GM23338 (cell line): ENCODE data around the gene CPLX3. TPM values are rescaled to one million over a fixed set of nuclear protein-coding genes. Genes with fewer than 3 reads are reported as not detected.

Experiments used
- ATAC-seq: fragments of 200-7000 bp; cut with Tn5 transposase; 3 replicates; pipeline ENCODE4 v1.9.1; 2020
- DNase-seq: peaks from one replicate; pipeline ENCODE4 v3.0.0-alpha.2; 2015; ENCODE audit warnings: low spot score
- H2AFZ ChIP-seq: fragments of 200-600 bp; sonication (generic); 2 replicates; pipeline ENCODE4 v1.8.0; 2016; ENCODE audit warnings: antibody characterized with exemption, mild to moderate bottlenecking, moderate library complexity
- H3F3A ChIP-seq: fragments of 200-600 bp; sonication (generic); replicated peaks from 2 replicates; pipeline ENCODE4 v1.8.0; 2017; ENCODE audit warnings: antibody characterized with exemption, mixed run types, low read depth
- H3K27ac ChIP-seq: fragments of 200-600 bp; sonication (generic); 2 replicates; pipeline ENCODE4 v1.6.1; 2016; ENCODE audit warnings: low read depth
- H3K27me3 ChIP-seq: fragments of 200-600 bp; sonication (generic); 2 replicates; pipeline ENCODE4 v1.8.0; 2016; ENCODE audit warnings: mild to moderate bottlenecking, mixed run types, moderate library complexity; ENCODE audit not compliant: insufficient read depth
- H3K36me3 ChIP-seq: fragments of 200-600 bp; sonication (generic); 2 replicates; pipeline ENCODE4 v1.8.0; 2016; ENCODE audit warnings: mild to moderate bottlenecking; ENCODE audit not compliant: insufficient read depth
- H3K4me1 ChIP-seq: fragments of 200-600 bp; sonication (generic); 2 replicates; pipeline ENCODE4 v1.8.0; 2016; ENCODE audit warnings: mild to moderate bottlenecking, moderate library complexity; ENCODE audit not compliant: insufficient read depth
- H3K4me2 ChIP-seq: fragments of 200-600 bp; sonication (generic); 2 replicates; pipeline ENCODE4 v1.7.1; 2017; ENCODE audit warnings: mixed run types
- H3K4me3 ChIP-seq: fragments of 200-600 bp; sonication (generic); 2 replicates; pipeline ENCODE4 v1.6.1; 2016; ENCODE audit warnings: mixed run types
- H3K79me2 ChIP-seq: fragments of 200-600 bp; sonication (generic); replicated peaks from 2 replicates; pipeline ENCODE4 v1.8.0; 2017; ENCODE audit warnings: mild to moderate bottlenecking; ENCODE audit not compliant: insufficient read depth
- H3K9me2 ChIP-seq: fragments of 200-600 bp; sonication (generic); 2 replicates; pipeline ENCODE4 v1.8.0; 2017; ENCODE audit not compliant: insufficient read depth
- H4K20me1 ChIP-seq: fragments of 200-600 bp; sonication (generic); replicated peaks from 2 replicates; pipeline ENCODE4 v1.8.0; 2017; ENCODE audit warnings: mild to moderate bottlenecking; ENCODE audit not compliant: insufficient read depth
- H3K27ac Mint-ChIP-seq: 2 replicates; pipeline ENCODE4 v1.8.0; 2020; ENCODE audit warnings: inconsistent platforms, mild to moderate bottlenecking, moderate library complexity, mixed read lengths
- H3K27me3 Mint-ChIP-seq: 3 replicates; pipeline ENCODE4 v1.8.0; 2022; ENCODE audit warnings: low read depth, mild to moderate bottlenecking, moderate library complexity, mixed read lengths, inconsistent platforms; ENCODE audit not compliant: insufficient read depth, poor library complexity
- H3K36me3 Mint-ChIP-seq: 3 replicates; pipeline ENCODE4 v1.8.0; 2021; ENCODE audit warnings: low read depth, mild to moderate bottlenecking, inconsistent platforms, moderate library complexity, mixed read lengths
- H3K4me1 Mint-ChIP-seq: 3 replicates; pipeline ENCODE4 v1.8.0; 2020; ENCODE audit warnings: mild to moderate bottlenecking, inconsistent platforms, mixed read lengths
- H3K4me3 Mint-ChIP-seq: 3 replicates; pipeline ENCODE4 v1.8.0; 2021; ENCODE audit warnings: moderate library complexity, mild to moderate bottlenecking, inconsistent platforms, mixed read lengths
- H3K9me3 Mint-ChIP-seq: 3 replicates; pipeline ENCODE4 v1.8.0; 2020; ENCODE audit warnings: moderate library complexity, mild to moderate bottlenecking, inconsistent platforms, mixed read lengths
- CREB1 ChIP-seq: fragments of 250-450 bp; sonication (Bioruptor Pico); IDR thresholded peaks from 2 replicates; pipeline ENCODE4 v1.5.0; 2020; ENCODE audit warnings: low read depth, mild to moderate bottlenecking, moderate library complexity
- EZH2 ChIP-seq: fragments of 200-600 bp; sonication (generic); IDR thresholded peaks from one replicate; pipeline ENCODE4 v1.8.0; 2017; ENCODE audit warnings: antibody characterized with exemption, mild to moderate bottlenecking, low read depth; ENCODE audit not compliant: unreplicated experiment
- NANOG ChIP-seq: IDR thresholded peaks from 2 replicates; pipeline ENCODE4 v1.6.1; 2016; ENCODE audit warnings: antibody characterized with exemption, borderline replicate concordance
- POLR2AphosphoS5 ChIP-seq: IDR thresholded peaks from 2 replicates; pipeline ENCODE4 v1.6.1; 2016; ENCODE audit warnings: antibody characterized with exemption, low read depth
- STAT1 ChIP-seq: IDR thresholded peaks from one replicate; pipeline ENCODE4 v1.6.1; 2016; ENCODE audit warnings: antibody characterized with exemption; ENCODE audit not compliant: unreplicated experiment
- ZNF114 ChIP-seq: fragments of 250-450 bp; sonication (Bioruptor Pico); IDR thresholded peaks from 2 replicates; pipeline ENCODE4 v1.5.0; 2020; ENCODE audit warnings: mild to moderate bottlenecking, moderate library complexity
- ZNF331 ChIP-seq: fragments of 250-450 bp; sonication (Bioruptor Pico); IDR thresholded peaks from 2 replicates; pipeline ENCODE4 v1.5.0; 2020; ENCODE audit warnings: low read depth, mild to moderate bottlenecking, moderate library complexity
- polyA plus RNA-seq: library from polyadenylated mRNA; unstranded; fragments of >200 nt; fragmentation: Nextera tagmentation; extraction: Ambion mirVana; gene quantifications from 2 replicates; pipeline ENCODE4 v1.2.1, GENCODE V29; 2016
- total RNA-seq: library from RNA; depleted of rRNA; stranded (reverse); fragments of >200 nt; shearing (Covaris generic); gene quantifications from 2 replicates; pipeline ENCODE4 v1.2.3, GENCODE V29; 2014
- TF ChIP-seq, protein P1 (sequence below): IDR thresholded peaks from 2 replicates; pipeline ENCODE4 v1.6.1; 2016; ENCODE audit warnings: antibody characterized with exemption
- TF ChIP-seq, protein P2 (sequence below): fragments of 250-450 bp; sonication (Bioruptor Pico); IDR thresholded peaks from 2 replicates; pipeline ENCODE4 v1.5.0; 2020; ENCODE audit warnings: mild to moderate bottlenecking, moderate library complexity

The CPLX3 gene
- total and polyA plus RNA-seq, 2 experiments from 2014 or later, result 0.66 TPM; not detected in 1

DNA sequence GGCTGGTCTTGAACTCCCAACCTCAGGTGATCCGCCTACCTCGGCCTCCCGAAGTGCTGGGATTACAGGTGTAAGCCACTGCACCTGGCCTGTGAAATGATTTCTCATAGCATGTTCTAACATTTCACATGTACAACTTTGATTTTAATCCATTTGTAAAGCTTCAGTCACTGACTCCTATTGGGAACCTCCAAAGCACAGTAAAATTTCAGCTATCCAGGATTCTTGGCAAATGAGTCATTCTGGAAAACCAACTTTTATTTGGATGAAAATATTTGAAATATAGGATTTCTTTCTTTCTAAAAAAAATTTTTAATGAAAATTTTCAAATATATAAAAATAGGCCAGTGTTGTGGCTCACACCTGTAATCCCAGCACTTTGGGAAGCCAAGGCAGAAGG, 16.5 kb upstream of the CPLX3 start:
- Histone ChIP-seq H3K4me1 (peaks cover 3% of the 10 kb centered on the region; the same call in 1 of the 2 replicates), H2AFZ (no peak overlapping the region), H3K36me3 (no peaks in the 10 kb centered on the region), H3K4me2 (no peak overlapping the region), H3F3A (no peaks in the 10 kb centered on the region), H3K27ac (no peak overlapping the region), H3K27me3 (no peaks in the 10 kb centered on the region), H3K9me2 (no peaks in the 10 kb centered on the region), H3K79me2 (no peaks in the 10 kb centered on the region), H4K20me1 (no peaks in the 10 kb centered on the region), H3K4me3 (no peak overlapping the region)
- Mint-ChIP-seq H3K4me3 (no peak overlapping the region), H3K36me3 (no peaks in the 10 kb centered on the region; the same call in 2 of the 3 replicates), H3K27me3 (peaks cover 3% of the 10 kb centered on the region), H3K27ac (no peak overlapping the region), H3K4me1 (peaks cover 12% of the 10 kb centered on the region; the same call in 2 of the 3 replicates), H3K9me3 (no peaks in the 10 kb centered on the region)
- DNase-seq (no peak), ATAC-seq (no peak)
- TF ChIP-seq, protein P1, sequence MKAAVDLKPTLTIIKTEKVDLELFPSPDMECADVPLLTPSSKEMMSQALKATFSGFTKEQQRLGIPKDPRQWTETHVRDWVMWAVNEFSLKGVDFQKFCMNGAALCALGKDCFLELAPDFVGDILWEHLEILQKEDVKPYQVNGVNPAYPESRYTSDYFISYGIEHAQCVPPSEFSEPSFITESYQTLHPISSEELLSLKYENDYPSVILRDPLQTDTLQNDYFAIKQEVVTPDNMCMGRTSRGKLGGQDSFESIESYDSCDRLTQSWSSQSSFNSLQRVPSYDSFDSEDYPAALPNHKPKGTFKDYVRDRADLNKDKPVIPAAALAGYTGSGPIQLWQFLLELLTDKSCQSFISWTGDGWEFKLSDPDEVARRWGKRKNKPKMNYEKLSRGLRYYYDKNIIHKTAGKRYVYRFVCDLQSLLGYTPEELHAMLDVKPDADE, result no peak
- TF ChIP-seq ZNF331, result no peak
- TF ChIP-seq ZNF114 (CRISPR knock-in tag), result no peak
- TF ChIP-seq EZH2, result no peak
- no peak for TF ChIP-seq CREB1 (CRISPR knock-in tag)
- no peak for TF ChIP-seq STAT1
- TF ChIP-seq, protein P2, sequence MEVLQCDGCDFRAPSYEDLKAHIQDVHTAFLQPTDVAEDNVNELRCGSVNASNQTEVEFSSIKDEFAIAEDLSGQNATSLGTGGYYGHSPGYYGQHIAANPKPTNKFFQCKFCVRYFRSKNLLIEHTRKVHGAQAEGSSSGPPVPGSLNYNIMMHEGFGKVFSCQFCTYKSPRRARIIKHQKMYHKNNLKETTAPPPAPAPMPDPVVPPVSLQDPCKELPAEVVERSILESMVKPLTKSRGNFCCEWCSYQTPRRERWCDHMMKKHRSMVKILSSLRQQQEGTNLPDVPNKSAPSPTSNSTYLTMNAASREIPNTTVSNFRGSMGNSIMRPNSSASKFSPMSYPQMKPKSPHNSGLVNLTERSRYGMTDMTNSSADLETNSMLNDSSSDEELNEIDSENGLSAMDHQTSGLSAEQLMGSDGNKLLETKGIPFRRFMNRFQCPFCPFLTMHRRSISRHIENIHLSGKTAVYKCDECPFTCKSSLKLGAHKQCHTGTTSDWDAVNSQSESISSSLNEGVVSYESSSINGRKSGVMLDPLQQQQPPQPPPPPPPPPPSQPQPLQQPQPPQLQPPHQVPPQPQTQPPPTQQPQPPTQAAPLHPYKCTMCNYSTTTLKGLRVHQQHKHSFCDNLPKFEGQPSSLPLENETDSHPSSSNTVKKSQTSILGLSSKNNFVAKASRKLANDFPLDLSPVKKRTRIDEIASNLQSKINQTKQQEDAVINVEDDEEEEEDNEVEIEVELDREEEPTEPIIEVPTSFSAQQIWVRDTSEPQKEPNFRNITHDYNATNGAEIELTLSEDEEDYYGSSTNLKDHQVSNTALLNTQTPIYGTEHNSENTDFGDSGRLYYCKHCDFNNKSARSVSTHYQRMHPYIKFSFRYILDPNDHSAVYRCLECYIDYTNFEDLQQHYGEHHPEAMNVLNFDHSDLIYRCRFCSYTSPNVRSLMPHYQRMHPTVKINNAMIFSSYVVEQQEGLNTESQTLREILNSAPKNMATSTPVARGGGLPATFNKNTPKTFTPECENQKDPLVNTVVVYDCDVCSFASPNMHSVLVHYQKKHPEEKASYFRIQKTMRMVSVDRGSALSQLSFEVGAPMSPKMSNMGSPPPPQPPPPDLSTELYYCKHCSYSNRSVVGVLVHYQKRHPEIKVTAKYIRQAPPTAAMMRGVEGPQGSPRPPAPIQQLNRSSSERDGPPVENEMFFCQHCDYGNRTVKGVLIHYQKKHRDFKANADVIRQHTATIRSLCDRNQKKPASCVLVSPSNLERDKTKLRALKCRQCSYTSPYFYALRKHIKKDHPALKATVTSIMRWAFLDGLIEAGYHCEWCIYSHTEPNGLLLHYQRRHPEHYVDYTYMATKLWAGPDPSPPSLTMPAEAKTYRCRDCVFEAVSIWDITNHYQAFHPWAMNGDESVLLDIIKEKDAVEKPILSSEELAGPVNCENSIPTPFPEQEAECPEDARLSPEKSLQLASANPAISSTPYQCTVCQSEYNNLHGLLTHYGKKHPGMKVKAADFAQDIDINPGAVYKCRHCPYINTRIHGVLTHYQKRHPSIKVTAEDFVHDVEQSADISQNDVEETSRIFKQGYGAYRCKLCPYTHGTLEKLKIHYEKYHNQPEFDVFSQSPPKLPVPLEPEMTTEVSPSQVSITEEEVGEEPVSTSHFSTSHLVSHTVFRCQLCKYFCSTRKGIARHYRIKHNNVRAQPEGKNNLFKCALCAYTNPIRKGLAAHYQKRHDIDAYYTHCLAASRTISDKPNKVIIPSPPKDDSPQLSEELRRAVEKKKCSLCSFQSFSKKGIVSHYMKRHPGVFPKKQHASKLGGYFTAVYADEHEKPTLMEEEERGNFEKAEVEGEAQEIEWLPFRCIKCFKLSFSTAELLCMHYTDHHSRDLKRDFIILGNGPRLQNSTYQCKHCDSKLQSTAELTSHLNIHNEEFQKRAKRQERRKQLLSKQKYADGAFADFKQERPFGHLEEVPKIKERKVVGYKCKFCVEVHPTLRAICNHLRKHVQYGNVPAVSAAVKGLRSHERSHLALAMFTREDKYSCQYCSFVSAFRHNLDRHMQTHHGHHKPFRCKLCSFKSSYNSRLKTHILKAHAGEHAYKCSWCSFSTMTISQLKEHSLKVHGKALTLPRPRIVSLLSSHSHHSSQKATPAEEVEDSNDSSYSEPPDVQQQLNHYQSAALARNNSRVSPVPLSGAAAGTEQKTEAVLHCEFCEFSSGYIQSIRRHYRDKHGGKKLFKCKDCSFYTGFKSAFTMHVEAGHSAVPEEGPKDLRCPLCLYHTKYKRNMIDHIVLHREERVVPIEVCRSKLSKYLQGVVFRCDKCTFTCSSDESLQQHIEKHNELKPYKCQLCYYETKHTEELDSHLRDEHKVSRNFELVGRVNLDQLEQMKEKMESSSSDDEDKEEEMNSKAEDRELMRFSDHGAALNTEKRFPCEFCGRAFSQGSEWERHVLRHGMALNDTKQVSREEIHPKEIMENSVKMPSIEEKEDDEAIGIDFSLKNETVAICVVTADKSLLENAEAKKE (CRISPR knock-in tag), result no peak
- TF ChIP-seq NANOG, result no peak
- no peak for TF ChIP-seq POLR2AphosphoS5
